ENCODE measurements around the gene DUSP18. TPM values are rescaled to one million over a fixed set of nuclear protein-coding genes. Genes with fewer than 3 reads are reported as not detected.
"Not testable (repeated sequence)": the region's sequence is repeated elsewhere in the genome, so short reads cannot be mapped to it uniquely, and the experiment has no call there.

Gene DUSP18
- total and polyA plus RNA-seq, 2 of the 4 experiments (the other 2 are of a cell fraction) = 14.9 TPM

DNA sequence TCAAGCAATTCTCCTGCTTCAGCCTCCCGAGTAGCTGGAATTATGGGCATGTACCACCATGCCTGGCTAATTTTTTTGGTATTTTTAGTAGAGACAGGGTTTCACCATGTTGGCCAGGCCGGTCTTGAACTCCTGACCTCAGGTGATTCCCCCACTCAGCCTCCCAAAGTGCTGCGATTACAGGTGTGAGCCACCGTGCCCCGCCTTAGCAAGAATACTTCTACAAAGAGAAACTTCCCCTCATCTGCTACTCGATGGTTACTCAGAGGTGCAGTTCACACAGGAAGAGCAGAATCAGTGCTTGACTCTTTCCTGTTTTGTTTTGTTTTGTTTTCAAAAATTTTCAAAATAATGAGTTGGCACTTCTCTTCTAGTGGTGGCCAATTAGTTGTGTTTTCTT lies 42.3 kb upstream of the DUSP18 start:
- DNase-seq; H4K8ac ChIP-seq (ENCODE audit: low read depth in 2 of 2, low read length in 2 of 2); H3K4me3 ChIP-seq (ENCODE audit: insufficient read depth, low read depth, low read length); H2AK9ac ChIP-seq (replicated peaks; ENCODE audit: low read depth, low read length, poor library complexity); H3K4me2 ChIP-seq (ENCODE audit: low read depth, low read length); H3K36me3 ChIP-seq (ENCODE audit: control insufficient read depth, insufficient read depth, low read length); H3K9me3 ChIP-seq (ENCODE audit: control insufficient read depth, insufficient read depth, low read length); H2BK5ac ChIP-seq (ENCODE audit: low read depth, low read length, poor library complexity, severe bottlenecking); H4K20me1 ChIP-seq (ENCODE audit: insufficient read depth, low read length); H3K4ac ChIP-seq (ENCODE audit: low read depth, low read length); intact Hi-C loops (cut with micrococcal nuclease); H2BK20ac ChIP-seq (ENCODE audit: low read depth, low read length); H3K23ac ChIP-seq (ENCODE audit: low read depth, low read length); BruUV-seq (replicated peaks); H3K27ac ChIP-seq (ENCODE audit: insufficient read depth, low read length); H3K14ac ChIP-seq (replicated peaks; ENCODE audit: low read depth, low read length); H3K9me1 ChIP-seq (ENCODE audit: insufficient read depth, low read length); H3K18ac ChIP-seq (ENCODE audit: low read depth, low read length); H3K79me1 ChIP-seq (ENCODE audit: low read depth in 1 of 2, low read length in 2 of 2); H2BK15ac ChIP-seq (ENCODE audit: low read depth, low read length); H2BK120ac ChIP-seq (ENCODE audit: low read depth, low read length); H3K9ac ChIP-seq (ENCODE audit: low read depth, low read length); H2AFZ ChIP-seq (replicated peaks; ENCODE audit: low read length, poor library complexity); H3K56ac ChIP-seq (ENCODE audit: extremely low read depth, insufficient read depth, low read length); H3K27me3 ChIP-seq (ENCODE audit: control insufficient read depth, insufficient read depth, low read length); H3K4me1 ChIP-seq (ENCODE audit: control insufficient read depth, insufficient read depth, low read length); H4K5ac ChIP-seq (ENCODE audit: low read depth, low read length); H2AK5ac ChIP-seq (ENCODE audit: low read depth, low read length); CTCF ChIA-PET; ATAC-seq (ENCODE audit: low read depth); POLR2A ChIA-PET (ENCODE audit: unreplicated experiment); in situ Hi-C loops (cut with MboI; ENCODE audit: low sequenced_read_pairs); H4K91ac ChIP-seq (ENCODE audit: insufficient read depth, low read depth, low read length); dilution Hi-C loops (cut with HindIII; ENCODE audit: low sequenced_read_pairs, unreplicated experiment): not testable (repeated sequence)
- WGBS, 2 experiments (ENCODE audit: extremely low coverage in 2 of 2, insufficient read length in 1 of 2) = no CpG with 5 or more reads among the region's 6 CpGs
